GM12873 (cell line): Measurements from ENCODE around the gene STK32C.

Experiments
- TF ChIP-seq, protein P1 (sequence below): IDR thresholded peaks from 2 replicates; pipeline ENCODE4 v1.5.1; 2012; ENCODE audit warnings: low read depth, mild to moderate bottlenecking, moderate library complexity, low read length, control low read depth; ENCODE audit not compliant: insufficient read depth; ENCODE audit errors: missing control alignments

STK32C gene

DNA sequence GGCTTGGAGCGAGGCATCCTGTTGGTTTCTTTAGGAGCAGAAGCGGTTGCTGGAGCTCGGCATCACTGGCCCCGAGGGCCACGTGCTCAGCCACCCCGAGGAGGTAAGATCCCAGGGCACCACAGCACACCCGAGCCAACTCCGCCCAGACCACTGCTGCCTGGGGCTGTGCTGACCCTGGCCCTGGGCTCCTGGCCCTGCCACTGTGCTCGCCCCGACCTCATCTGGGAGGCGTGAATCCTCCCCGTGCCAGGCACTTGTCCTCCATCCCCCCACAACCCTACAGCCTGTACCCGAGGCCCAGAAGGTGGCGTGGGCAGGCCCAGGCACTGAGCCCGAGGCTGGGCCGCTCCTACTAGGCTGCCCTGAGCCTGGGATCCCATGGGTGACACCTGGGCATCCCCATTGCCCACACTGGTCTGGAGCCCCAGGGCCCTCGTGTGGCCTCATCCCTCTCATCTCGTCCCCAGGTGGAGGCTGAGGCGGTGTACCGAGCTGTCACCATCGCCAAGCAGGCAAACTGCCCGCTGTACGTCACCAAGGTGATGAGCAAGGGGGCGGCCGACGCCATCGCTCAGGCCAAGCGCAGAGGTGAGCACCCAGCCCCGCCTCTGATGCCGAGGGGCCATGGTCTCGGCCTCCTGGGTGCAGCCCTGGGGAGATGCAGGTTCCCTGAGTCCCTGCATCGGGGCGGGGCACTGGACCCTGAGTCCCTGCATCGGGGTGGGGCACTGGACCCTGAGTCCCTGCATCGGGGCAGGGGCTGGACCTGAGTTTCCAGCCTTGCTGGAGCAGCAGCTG is 109.2 kb downstream of the STK32C start:
- TF ChIP-seq, protein P1, sequence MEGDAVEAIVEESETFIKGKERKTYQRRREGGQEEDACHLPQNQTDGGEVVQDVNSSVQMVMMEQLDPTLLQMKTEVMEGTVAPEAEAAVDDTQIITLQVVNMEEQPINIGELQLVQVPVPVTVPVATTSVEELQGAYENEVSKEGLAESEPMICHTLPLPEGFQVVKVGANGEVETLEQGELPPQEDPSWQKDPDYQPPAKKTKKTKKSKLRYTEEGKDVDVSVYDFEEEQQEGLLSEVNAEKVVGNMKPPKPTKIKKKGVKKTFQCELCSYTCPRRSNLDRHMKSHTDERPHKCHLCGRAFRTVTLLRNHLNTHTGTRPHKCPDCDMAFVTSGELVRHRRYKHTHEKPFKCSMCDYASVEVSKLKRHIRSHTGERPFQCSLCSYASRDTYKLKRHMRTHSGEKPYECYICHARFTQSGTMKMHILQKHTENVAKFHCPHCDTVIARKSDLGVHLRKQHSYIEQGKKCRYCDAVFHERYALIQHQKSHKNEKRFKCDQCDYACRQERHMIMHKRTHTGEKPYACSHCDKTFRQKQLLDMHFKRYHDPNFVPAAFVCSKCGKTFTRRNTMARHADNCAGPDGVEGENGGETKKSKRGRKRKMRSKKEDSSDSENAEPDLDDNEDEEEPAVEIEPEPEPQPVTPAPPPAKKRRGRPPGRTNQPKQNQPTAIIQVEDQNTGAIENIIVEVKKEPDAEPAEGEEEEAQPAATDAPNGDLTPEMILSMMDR, result no peak

DNA sequence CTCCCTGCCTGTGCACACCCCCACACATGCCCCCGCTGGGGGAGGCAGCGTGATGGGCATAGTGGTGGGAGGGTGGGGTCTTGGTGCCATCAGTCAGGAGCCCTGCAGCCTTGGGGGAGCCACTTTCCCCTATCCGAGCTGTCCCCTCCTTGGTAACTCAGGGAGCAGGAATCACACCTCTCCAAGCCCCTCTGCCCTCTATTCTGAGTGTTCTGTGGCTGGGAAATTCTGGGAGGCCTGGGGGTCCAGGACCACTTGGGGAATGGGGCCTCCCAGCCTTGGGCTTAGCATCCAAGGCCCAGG is 109.7 kb downstream of the STK32C start:
- TF ChIP-seq, protein P1, result no peak

DNA sequence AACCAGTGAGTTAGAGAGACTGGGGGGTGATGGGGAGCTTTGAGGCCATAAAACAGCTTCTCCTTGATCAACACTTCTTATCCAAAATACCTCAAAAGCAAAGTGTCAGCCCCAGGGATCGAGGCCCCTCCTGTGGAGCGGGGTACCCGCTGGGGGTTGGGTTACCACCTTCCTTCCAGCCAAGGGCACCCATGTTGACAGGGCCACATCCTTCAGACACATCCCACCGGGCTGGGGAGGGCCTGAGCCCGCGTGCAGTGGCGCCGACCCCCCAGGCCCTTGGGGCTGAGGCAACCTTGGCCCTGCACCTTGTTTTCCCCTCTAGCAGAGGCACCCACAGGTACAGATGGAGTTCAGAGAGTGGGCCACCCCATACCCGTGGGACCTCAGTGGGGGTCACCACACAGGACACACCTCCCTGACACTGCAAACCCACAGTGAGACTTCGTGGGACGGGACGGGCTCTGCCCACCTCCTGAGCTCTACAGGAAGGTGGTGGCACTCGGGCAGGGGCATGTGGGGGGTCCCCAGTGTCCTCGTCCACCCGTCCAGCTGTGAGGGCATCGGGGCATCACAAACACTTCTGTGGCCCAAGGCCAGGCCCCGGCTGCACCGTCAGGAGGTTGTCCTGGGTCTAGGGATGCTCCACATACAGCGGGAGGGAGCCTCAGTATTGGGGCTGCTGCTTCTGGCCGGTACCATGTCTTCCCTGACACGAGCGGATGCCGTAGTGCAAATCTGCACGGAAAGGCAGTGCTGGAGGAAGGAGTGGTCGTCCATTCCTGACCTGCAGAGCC is 110.3 kb downstream of the STK32C start:
- TF ChIP-seq, protein P1, result no peak

DNA sequence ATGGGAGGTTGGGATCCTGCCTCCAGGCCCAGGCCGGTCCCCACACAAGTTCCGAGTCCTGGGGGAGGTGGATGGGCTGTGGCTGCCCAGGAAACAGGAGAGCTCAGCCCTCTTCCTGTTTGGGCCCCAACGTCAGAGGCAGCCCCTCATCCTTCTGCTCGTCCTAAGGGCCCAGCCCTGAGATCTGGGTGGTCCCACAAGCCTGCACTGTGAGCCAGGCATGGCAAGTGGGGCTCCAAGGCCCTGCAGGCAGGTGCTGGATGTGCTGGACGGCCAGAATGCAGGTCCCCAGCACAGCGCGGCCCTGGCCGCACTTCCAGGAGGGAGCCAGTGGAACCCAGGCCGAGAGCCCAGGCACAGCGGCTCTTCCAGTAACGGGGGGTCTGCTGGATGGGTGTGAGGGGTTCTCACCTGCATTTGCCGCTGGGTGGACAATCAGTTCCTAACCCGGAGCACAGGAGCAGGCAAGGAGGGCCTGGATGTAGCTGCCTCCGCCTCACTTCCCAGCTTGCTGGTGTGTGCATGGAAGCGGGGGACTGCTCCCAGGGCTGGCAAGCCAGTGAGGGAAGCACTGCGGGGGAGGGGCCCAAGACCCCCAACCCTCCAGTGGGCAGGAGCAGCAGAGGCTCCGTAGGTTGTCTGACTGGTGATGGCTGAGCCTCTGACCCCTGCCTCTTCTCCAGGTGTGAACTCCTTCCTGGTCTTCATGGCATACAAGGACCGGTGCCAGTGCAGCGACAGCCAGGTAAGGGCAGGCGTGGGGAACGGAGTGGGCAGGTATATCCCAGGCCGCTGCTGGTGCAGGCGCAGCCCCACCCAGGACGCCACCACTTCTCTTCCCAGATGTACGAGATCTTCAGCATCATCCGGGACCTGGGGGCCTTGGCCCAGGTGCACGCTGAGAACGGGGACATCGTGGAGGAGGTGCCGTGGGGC is 111.3 kb downstream of the STK32C start:
- TF ChIP-seq, protein P1, result no peak

DNA sequence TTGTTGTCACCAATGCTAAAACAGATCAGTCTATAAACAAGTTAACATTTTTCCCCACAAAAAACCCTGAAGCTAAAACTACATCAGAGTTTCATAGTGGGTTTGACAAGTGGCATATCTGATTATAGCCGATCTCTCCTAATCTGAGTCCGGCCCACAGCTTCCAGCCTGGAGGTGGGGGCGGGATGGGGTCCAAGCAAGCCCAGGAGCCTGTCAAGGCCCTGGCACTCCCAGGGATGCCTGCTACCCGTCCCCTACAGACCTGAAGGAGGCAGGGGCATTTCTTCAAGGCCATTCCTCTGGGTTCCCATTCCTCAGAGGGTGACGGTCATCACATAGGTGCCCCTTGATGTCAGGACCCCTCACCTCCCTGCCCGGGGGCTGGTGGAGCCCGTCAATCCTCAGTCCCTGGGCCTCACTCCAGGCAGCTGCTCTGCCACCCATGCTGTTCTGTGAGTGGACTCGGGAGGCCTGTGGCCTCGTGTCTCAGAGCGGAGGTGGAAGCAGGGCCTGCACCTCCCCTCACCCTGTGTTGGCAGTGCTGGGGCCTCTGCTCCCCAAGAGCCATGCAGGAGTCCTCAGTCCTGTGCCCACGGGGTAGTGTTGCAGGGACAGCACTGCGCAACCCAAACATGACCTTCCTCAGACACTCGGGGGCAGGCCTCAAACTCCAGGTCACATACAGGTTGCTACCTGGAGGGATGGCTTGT is 112.2 kb downstream of the STK32C start:
- TF ChIP-seq, protein P1, result no peak

DNA sequence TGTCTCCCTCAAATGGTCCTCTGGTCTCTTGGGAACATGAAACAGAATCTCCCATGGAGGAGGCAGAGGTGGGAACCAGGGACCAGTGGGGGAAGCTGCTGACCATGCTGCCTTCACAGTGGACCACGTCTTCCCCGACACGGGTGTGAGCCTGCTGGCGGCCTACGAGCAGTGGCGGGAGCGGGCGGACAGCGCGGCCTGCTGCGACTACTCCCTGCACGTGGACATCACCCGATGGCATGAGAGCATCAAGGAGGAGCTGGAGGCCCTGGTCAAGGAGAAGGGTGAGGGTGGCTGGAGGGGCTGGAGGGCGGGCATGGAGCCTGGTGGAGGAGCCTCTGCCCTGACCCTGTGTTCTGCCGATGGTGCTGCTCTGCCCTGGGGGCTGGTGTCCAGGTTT is 113.0 kb downstream of the STK32C start:
- TF ChIP-seq, protein P1, result no peak
